HG02571 (cell line): ENCODE measurements around the gene SLC2A10.
"Not testable (repeated sequence)": the region's sequence is repeated elsewhere in the genome, so short reads cannot be mapped to it uniquely, and the experiment has no call there.

Source experiments
- ATAC-seq: cut with Tn5 transposase; IDR thresholded peaks from one replicate; pipeline ENCODE4 v1.9.1; 2021; ENCODE audit warnings: mild to moderate bottlenecking, moderate library complexity; ENCODE audit not compliant: unreplicated experiment

SLC2A10 gene

DNA sequence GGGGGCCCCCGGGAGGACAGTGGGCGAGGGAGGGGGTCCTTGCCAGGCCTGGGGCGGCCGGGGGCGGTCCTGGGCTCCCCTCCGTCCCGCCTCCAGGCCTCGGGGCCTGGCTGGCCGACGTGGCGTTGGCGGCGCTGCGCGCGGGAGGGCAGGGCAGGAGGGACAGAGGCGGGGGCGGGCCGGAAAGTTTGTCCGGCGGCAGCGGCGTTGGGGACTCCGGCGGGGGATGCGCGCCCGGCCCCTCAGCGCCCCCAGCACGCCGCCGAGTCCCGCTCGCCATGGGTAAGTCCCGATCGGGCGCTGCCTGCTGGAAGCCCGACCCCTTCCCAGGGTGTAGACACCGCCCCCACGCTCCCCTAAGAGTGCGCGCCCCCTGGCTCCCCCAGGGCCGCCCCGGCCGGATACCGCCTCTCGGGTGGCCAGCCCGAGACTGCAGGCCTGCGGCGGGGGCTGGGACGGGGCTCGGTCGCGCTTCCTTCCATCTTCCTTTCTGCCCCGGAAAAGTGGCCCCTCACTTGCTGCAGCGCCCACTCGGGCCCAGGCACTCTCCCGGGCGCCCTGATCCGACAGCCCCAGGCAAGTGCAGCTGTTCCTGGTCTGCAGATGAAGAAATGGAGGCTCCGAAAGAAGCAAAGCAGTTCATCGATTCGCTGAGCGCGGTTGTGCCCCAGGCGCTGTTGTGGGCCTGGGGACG, at the start of gene SLC2A10:
Gene SLC2A10 (plus strand): TSS at position 191 of the 694 bp plus-strand sequence. CDS start 88 bp downstream, at position 279.
- no peak for ATAC-seq

DNA sequence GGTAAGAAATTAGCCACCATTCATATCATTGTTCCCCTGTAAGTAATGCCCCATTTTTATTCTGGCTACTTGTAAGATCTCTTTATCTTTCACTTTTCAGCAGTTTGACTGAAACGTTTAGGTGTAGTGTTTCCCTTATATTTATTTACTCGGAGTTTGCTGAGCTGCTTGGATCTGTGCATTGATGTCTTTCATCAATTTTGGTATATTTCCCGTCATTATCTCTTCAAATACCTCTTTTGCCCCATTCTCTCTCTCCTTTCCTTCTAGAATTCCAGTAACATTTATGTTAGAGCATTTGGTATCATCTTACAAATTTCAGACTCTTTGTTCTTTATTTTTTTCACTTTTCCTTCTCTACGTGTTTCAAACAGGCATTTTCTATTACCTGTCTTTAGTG, 49.0 kb upstream of the SLC2A10 start:
- no peak for ATAC-seq

DNA sequence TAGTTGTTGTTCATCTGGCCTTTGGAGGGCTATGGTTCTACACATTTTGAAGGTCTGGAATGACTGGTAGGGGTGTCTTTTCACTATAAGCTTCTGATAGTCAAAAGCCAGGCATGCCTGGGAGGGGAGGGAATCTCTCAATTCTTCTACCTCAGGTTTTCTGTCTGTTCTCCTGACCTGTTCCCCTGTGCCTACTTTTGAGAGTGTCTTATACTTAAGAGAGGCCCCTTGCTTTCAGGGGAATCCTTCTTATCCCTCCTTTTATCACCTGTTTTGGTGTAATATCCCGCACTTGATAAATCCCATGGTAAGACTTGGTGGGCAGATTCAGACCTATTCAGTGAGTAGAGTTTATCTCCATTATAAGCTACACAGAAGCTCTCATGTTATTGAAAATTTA, 47.8 kb upstream of the SLC2A10 start:
- no peak for ATAC-seq

DNA sequence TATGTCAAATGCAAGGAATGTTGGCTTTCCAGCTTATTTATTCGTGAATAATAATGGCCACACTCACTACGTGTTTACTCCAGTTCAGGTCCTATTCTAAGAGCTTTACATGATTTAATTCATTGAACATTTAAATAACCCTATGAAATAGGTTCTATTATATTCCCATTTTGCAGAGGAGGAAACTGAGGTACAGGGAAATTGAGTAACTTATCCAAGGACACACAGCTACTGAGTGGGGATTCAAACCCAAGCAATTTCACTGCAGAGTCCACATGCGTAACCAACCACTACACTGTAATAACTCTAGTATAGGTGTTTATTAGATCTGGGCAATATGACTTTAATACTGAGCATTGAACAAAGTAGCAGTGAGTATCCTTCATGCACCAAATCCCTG, 45.9 kb upstream of the SLC2A10 start:
- ATAC-seq = no peak

DNA sequence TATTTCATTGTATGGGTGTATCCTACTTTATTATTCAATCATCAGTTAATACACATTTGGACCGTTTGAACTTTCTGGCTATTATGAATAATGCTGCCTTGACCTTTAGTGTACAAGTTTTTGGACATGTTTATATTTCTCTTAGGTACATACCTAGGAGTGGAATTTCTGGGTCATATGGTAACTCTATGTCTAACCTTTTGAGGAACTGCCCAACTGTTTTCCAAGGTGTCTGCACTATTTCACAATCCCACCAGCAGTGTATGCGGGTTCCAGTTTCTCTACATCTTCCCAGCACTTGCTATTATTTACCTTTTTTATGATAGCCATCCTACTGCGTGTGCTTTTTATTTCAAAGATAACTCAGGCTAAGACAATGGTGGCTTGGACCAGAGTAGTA, 43.8 kb upstream of the SLC2A10 start:
- no peak for ATAC-seq

DNA sequence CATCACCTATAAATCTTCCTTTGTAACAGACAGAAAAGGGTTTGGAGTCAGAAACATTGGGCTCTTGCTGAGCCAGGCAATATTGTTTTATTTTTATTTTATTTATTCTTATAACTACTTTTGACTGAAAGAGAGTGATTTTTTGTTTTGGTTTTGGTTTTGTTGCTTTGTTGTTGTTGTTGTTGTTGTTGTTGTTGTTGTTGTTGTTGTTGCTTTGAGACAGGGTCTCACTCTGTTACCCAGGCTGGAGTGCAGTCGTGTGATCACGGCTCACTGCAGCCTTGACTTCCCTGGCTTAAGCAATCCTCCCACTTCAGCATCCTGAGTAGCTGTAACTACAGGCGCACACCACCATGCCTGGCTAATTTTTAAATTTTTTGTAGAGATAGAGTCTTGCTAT, 43.1 kb upstream of the SLC2A10 start:
- ATAC-seq = no peak

DNA sequence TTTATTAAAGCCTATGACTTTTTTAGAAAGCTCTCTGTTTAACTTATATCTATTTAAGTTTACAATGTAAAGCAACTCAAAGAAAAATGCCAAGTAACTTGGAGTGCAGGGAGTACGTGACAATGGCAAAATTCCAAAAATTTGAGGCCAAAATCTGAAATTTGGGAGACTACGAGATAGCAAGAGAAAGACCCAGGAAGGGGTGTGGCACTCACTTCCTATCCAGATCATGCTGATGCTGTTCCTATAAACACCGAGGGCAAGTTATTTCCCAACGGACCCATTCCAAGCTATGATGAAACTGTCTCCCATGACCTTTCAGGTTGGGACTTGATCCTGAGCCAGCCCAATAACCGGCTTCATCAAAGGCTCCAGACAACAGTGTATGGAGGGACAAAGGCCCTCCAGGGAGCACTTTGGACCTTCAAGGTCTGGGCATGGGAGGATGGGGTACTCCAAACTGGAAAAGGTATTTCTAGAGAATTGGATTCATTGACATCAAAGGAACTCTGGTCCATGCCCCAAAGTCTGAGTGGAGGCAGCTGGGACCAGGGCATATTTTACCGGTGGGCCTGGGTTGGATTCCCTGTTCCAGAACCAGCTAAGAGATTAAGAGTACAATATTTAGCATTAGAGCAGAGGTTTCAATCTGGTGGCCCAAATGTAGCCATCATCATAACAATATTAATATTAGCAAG, 42.5 kb upstream of the SLC2A10 start:
- ATAC-seq = no peak

DNA sequence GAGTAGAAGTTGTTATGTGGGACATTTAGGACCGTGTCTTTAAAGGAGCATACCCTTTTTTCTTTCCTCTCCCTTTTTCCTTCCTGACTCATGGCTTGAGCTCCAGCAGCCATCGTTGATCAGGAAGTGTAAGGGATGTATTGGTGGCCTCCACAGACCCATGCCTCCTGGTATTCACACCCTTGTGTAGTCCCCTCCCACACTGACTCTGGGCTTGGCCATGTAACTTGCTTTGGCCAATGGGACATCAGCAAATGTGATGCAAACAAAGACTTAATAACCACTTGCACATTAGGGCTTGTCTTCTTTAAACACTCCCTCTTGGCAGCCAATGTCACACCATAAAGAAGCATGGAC, 39.2 kb upstream of the SLC2A10 start:
- ATAC-seq = no peak

DNA sequence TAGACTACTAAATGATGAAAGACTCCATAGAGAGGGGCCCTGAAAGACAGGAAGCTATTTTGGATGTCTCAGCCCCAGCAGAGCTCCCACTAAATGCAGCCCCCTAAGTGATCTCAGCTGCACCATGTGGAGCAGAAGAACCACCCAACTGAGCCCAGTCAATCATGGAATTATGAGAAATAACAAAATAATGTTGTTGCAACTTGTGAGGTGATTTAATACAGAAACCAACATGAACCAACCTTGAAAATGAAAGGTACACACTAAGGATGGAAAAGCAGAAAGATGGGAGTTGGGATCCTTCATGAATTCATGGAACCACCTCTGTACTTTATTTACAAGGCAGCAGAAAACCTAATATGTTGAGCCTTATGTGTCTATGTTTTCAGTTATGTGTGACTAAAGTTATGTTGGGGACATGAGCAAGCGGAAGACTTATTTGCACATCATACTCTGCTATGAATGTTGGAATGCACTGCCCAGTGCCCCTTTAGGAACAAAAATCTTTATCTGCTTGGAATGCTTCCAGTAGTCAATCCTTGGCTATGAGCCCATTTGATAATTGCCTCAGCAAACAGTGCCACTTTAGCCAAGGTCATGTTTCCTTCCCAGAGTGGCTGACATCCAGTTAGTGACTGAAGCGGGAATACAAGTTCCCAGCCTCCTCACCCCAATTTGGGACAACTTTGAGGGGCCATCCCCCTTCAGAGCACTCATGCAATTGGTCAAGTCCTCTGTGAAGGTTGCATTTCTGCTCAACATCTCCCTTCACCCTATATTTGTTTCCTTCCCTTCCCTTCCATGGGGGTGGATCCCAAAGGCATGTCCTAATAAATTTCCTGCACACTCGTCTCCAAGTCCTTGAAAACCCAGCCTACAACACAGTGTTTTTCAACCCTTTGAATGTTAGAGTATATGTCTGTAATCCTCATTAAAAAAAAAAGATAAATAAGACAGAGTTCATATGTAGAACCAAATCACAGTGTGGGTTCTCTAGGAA, 38.6 kb upstream of the SLC2A10 start:
- ATAC-seq = no peak

DNA sequence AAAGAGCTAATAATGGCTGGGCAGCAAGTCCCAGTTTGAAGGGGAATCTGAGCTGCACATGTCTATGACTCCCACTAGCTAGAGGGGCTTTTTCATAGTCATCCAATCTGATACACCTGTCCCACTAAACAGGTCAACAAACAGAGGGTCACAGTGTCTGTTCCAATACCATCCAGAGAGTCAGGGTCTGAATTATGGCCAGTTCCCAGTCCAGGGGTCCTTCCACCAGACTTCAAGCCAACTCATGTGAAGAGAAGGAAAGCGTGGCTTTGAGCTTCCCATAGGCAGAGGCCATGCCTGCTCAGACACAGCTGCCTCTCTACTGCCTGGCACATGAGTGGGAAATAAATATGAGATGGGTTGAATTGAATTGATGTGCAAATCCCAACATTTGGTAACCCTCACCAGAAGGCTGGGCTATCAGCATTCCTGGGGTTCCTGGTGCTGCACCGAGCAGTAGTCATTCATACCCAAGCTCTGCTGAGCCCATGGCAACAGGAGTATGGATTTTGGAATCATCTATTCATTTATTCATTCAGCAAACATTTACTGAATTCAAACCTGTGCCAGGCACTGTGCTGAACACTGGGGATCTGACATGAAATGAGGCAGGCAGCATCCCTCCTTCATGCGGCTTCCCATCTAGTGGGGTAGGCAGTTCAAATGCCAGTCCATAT, 37.4 kb upstream of the SLC2A10 start:
- no peak for ATAC-seq

DNA sequence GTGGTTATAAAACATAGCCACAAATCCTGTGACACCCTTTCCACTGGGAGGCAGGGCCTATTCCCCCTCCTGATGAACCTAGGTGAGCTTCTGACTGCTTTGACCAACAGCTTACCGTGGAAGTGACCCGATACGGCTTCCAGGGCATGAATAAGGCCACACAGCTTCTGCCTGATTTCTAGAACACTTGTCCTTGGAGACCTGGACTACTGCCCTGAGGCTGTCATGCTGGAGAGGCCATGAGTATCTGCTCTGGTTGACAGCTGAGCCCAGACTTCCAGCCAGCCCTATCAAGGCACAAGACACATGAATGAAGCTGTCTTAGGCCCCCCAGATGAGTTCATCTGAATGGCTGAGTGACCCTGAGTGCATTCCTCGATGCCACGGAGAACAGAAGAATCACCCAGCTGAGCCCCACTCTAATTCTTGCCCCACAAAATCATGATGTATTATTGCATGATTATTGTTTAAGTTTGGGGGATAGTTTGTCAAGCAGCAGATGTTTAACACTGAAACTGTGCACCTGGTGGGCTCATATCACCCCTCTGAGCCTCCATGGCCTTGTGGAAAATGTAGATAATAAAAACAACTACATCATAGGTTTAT, 36.8 kb upstream of the SLC2A10 start:
- no peak for ATAC-seq

DNA sequence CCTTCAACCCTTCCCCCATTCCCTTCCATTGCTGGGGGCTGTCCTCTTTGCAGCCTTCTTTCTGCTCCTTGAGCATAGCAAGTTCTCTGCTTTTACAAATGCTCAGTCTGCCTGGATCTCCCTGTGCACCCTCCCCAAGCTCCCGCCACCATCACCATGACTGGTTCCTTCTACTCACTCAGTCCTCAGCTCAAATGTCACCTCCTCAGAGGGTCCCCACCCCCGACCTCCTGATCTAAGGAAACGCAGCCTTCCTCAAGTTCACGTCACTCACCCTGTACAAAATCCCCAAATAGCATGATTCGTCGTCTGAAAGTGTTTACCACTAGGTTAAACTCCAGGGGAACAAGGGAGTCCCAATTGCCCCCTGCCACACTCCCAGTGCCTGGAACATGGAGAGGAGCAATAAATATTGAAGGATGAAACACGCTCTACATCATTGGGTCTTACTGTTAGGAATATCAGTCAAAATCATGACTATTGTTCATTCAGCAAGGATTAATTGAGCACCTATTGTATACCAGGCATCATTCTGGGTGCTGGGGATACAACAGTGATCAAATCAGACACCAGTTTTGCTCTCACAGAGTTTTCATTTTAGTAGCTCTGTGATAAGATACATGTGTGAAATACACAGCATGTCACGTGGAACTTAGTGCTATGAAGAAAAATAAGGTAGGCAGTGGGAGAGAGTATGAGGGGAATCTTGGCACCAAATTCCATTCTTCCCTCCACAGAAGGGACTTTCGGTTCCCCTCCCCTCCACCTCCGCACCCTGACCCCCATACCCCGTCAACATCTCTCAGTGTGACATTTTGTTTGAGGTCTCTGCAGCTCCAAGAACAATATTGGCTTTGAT, 35.8 kb upstream of the SLC2A10 start:
- ATAC-seq = no peak

DNA sequence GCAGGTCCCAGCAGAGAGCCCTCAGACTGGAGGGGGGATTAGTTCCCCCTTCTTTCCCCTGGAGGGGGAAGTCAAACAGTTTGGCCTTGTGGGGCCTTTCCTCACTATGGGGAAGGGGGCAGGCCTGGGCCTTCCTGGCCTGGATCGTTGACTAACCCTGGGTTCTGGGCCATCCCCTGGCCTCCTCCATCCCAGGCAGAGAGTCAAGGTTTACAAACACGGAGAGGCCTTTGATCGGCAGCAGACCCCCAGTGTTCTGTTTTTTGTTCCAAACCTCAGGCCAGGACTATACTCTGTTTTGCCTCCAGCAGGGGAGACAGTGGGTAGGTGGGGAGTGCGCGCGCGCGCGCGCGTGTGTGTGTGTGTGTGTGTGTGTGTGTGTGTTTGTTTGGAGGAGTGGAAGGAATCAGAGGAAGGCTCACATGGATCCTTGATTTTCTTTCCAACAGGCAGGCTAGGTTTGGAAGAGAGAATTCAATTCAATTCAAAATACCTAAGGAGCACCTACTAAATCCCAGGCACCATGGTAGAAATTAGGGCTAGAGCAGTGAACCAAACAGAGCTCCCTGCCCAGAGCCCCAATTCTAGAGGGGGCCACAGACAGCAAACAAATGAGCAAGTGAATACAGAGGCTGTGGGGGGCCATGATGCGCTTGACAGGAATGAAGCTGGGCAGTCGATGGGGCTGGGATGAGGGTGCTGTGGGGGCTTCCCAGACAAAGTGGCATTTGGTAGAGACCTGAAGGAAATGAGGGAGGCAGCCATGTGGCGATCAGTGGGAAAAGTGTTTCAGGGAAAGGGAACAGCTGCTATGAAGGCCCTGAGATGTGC, 35.0 kb upstream of the SLC2A10 start:
- ATAC-seq = no peak

DNA sequence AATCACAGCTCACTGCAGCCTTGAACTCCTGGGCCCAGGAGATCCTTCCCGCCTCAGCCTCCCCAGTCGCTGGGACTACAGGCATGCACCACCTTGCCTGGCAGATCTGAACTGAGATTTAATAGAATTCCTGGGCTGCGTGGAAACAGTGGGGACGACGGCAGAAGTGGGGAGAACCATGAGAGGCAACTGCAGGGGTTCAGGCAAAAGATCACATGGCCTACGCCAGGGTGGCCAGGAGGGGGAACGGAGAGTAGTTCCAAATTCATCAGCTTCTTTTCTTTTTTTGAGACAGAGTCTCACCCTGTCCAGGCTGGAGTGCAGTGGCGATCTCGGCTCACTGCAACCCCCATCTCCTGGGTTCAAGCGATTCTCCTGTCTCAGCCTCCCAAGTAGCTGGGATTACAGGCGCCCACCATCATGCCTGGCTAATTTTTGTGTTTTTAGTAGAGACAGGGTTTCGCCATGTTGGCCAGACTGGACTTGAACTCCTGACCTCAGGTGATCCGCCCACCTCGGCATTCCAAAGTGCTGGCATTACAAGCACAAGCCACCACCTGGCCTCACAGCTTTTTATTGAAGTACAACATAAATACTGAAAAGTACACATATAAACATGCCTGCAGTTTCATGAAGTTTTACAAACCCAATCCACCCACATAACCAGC, 32.7 kb upstream of the SLC2A10 start:
- ATAC-seq = not testable (repeated sequence)

DNA sequence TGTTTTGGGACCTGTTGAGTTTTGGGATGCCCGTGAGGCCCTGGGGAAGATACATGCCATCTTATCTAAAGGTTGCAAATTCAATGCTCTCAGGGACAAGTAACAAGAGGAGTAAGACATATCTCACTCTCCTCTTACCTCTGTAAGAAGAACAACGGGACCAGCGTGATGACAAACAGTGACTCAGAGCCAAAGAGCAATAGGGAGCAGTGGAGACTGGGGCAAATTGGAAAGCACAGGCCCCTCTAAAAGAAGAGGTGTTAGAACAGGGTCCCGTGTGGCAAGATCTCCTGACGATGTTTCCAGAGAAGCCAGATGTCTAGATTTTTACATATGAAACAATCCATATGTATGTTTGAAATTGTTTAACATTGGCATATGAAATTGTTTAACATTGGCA, 31.8 kb upstream of the SLC2A10 start:
- ATAC-seq = no peak

DNA sequence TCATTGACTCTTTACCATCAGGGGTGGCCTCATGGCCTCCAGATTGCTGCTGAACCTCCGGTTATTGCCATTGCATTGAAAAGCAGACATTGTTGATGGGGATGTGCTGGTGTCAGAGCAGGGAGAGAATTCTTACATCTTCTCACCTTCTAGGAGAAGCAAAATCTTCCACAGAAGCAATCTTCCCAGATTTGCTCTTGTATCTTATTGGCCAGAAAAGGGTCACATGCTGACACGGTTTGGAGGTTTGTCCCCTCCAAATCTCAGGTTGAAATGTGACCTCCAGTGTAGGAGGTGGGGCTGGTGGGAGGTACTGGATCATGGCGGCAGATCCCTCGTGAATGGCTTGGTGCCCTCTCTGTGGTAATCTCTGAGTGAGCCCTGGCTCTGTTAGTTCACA, 30.9 kb upstream of the SLC2A10 start:
- ATAC-seq = no peak

DNA sequence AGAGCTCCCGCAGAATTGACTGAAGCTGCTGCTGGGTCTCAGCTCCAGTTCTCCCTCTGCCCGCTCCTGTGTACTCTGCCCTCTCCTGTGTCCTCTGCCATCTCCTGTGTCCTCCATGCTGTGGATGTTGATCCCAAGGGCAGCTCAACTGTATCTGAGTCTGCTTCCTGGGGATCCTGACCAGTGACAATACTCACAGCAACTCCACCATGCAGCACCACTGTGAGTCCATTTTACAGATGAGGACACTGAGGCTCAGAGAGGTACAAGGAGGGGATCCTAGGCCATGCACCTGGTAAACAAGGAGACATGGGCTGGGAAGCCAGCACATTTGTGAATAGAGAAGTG, 28.8 kb upstream of the SLC2A10 start:
- no peak for ATAC-seq
